SH-SY5Y (cell line): Measurements from ENCODE around the gene SOWAHA.

Experiments
- GATA2 ChIP-seq: IDR thresholded peaks from 2 replicates; pipeline ENCODE4 v1.6.1; 2011; ENCODE audit warnings: mild to moderate bottlenecking, low read depth, low read length
- GATA3 ChIP-seq: IDR thresholded peaks from 2 replicates; pipeline ENCODE4 v1.6.1; 2011; ENCODE audit warnings: low read depth, mild to moderate bottlenecking, low read length, moderate library complexity

DNA sequence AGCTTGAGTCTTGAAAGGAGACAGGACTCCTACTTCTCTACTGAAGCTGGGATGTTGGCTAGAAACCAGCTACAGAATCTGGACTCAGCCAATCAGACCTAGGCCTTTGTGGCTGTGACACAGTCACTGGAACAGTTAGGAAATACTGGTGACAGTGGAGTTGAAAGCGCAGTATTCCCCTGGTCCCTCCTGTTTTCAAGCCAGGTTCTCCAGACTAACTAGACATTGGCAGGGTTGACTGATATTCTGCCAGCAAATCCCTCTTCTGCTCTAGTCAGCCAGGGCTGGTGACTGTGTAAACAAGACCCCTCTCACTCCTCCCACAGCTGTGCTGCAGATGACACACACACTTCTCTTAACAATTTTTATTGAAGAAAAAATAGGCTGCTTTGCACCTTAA is 8.7 kb downstream of the SOWAHA start:
- TF ChIP-seq GATA3 (no peak), GATA2 (no peak)
